H1 (cell line): ENCODE results near the gene NR2F2. TPM values are rescaled to one million over a fixed set of nuclear protein-coding genes. Genes with fewer than 3 reads are reported as not detected.

Experiments used
- BACH1 ChIP-seq: IDR thresholded peaks from 2 replicates; pipeline ENCODE4 v1.6.1; 2012; ENCODE audit warnings: low read length, improper control_type of control experiment
- CBX5 ChIP-seq: fragments of 300-800, 300-1000 bp; sonication (generic); IDR thresholded peaks from 2 replicates; pipeline ENCODE4 v1.7.1; 2016; ENCODE audit warnings: antibody characterized with exemption, low read length, low read depth
- CHD2 ChIP-seq: IDR thresholded peaks from 2 replicates; pipeline ENCODE4 v1.6.1; 2012; ENCODE audit warnings: low read length, improper control_type of control experiment
- EGR1 ChIP-seq: IDR thresholded peaks from 2 replicates; pipeline ENCODE4 v1.6.1; 2011; ENCODE audit warnings: low read depth, low read length, borderline replicate concordance
- EZH2 ChIP-seq: fragments of 200-600 bp; sonication (generic); IDR thresholded peaks from 2 replicates; pipeline ENCODE4 v1.7.1; 2012; ENCODE audit warnings: low read depth, mild to moderate bottlenecking, moderate library complexity, low read length, inconsistent platforms; ENCODE audit not compliant: severe bottlenecking
- GABPA ChIP-seq: IDR thresholded peaks from 2 replicates; pipeline ENCODE4 v1.6.1; 2011; ENCODE audit warnings: mild to moderate bottlenecking, low read length, moderate library complexity, borderline replicate concordance; ENCODE audit not compliant: insufficient read depth
- GTF2F1 ChIP-seq: IDR thresholded peaks from 2 replicates; pipeline ENCODE4 v1.6.1; 2012; ENCODE audit warnings: low read depth, low read length, improper control_type of control experiment, borderline replicate concordance
- HDAC6 ChIP-seq: IDR thresholded peaks from one replicate; pipeline ENCODE4 v1.7.1; 2012; ENCODE audit warnings: low read depth, mild to moderate bottlenecking, inconsistent platforms, low read length, moderate library complexity
- JUND ChIP-seq: IDR thresholded peaks from 2 replicates; pipeline ENCODE4 v1.6.1; 2011; ENCODE audit warnings: mild to moderate bottlenecking, improper control_type of control experiment, low read length
- POLR2AphosphoS5 ChIP-seq: IDR thresholded peaks from 2 replicates; pipeline ENCODE4 v1.6.1; 2011; ENCODE audit warnings: low read depth, low read length
- RBBP5 ChIP-seq: IDR thresholded peaks from 2 replicates; pipeline ENCODE4 v1.7.1; 2012; ENCODE audit warnings: low read depth, mild to moderate bottlenecking, inconsistent platforms, low read length, moderate library complexity, borderline replicate concordance
- RNF2 ChIP-seq: fragments of 200-900, 300-1000 bp; sonication (generic); IDR thresholded peaks from 2 replicates; pipeline ENCODE4 v1.7.1; 2016; ENCODE audit warnings: borderline replicate concordance, low read depth, mild to moderate bottlenecking, antibody characterized with exemption, low read length; ENCODE audit not compliant: poor library complexity, severe bottlenecking; ENCODE audit errors: missing control alignments
- SP1 ChIP-seq: IDR thresholded peaks from 2 replicates; pipeline ENCODE4 v1.6.1; 2011; ENCODE audit warnings: low read depth, low read length
- SUZ12 ChIP-seq: fragments of 200-600 bp; sonication (generic); IDR thresholded peaks from 2 replicates; pipeline ENCODE4 v1.6.1; 2012; ENCODE audit warnings: mild to moderate bottlenecking, inconsistent platforms, low read length, moderate library complexity, mixed read lengths
- TAF7 ChIP-seq: optimal IDR thresholded peaks from 2 replicates; pipeline ENCODE3; 2011; ENCODE audit warnings: low read depth, mild to moderate bottlenecking, inconsistent platforms, low read length, moderate library complexity, borderline replicate concordance
- TEAD4 ChIP-seq: IDR thresholded peaks from 2 replicates; pipeline ENCODE4 v1.6.1; 2012; ENCODE audit warnings: low read depth, low read length, inconsistent platforms, mixed read lengths
- YY1 ChIP-seq: IDR thresholded peaks from 2 replicates; pipeline ENCODE4 v1.6.1; 2011; ENCODE audit warnings: low read depth, mild to moderate bottlenecking, low read length
- polyA plus RNA-seq, 7 experiments: library from polyadenylated mRNA; depleted of rRNA in 3 of 7; stranded (reverse) in 5 of 7; unstranded in 2 of 7; fragments of >200 nt in 5 of 7; fragments of 200-250 nt in 2 of 7; gene quantifications; 1 replicate in 5 of 7; 2 replicates in 1 of 7; 4 replicates in 1 of 7; pipeline versions ENCODE4 v1.2.1 to v1.2.3, GENCODE V29; 2011 to 2013; ENCODE audit warnings: missing spikeins in 2 of 7, mixed read lengths in 2 of 7
- total RNA-seq: library from RNA; stranded (reverse); fragmentation: NEBNext Ultra II Directional; extraction: Animal tissue kit (Norgen Biotek cat#: 25700); gene quantifications from 2 replicates; pipeline ENCODE4 v1.2.1, GENCODE V29; 2021
- TF ChIP-seq, protein P1 (sequence below): IDR thresholded peaks from 2 replicates; pipeline ENCODE4 v1.6.1; 2012; ENCODE audit warnings: inconsistent platforms
- TF ChIP-seq, protein P2 (sequence below): IDR thresholded peaks from 2 replicates; pipeline ENCODE4 v1.6.1; 2011; ENCODE audit warnings: low read length, improper control_type of control experiment

The NR2F2 gene
- total and polyA plus RNA-seq, 2 of the 8 experiments (the other 6 are each of a cell fraction or from before 2014, with no cell fraction given) = 0.03 TPM; not detected in 1

DNA sequence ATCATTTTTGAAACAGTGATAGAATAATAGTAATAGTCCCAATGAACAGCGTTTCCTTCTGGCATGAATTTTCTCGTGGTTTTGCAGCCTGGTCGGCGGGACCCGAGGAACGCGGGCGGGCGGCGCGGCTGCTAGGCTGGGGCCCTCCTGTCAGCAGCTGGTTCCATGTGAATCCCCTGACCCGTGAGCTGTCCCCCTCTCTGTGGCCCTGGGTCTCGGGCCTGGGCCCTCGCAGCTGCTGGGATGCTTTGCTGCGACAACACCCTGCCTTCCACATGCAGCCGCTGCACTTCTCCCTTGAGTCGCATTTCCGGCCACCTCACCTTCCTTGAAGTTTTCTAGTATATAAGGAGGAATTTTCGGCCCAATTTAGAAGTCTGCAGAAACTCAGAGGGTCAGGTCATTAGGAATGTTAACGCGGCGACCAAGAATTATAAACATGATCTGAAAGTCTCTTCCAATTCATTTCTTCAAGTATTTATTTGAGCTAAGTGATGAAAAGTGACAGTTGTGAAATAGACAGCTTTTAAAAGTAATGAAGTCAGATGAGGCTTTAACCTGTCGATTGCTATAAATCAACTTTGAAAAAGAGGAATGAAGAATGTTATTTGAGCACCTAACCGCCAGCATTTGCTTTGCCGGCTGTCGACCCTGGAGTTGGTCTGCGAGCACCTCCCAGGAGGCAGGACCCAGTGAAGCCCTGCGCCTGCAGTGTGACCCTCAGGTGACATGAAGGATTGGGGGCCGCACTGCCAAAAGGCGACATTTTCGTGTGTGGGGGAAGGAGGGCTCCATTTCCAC is 27.7 kb downstream of the NR2F2 start (continued):
- TF ChIP-seq RNF2 = peak; percentile 86
- no peak for TF ChIP-seq TAF7
- no peak for TF ChIP-seq SP1
- no peak for TF ChIP-seq CBX5
- TF ChIP-seq SUZ12 = peak; percentile 86
- no peak for TF ChIP-seq CHD2
- no peak for TF ChIP-seq EGR1
- TF ChIP-seq, protein P1, sequence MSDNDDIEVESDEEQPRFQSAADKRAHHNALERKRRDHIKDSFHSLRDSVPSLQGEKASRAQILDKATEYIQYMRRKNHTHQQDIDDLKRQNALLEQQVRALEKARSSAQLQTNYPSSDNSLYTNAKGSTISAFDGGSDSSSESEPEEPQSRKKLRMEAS = no peak
- no peak for TF ChIP-seq BACH1
- no peak for TF ChIP-seq RBBP5
- TF ChIP-seq EZH2 = peak; percentile 74
- TF ChIP-seq YY1 = no peak
- TF ChIP-seq GABPA = no peak
- TF ChIP-seq POLR2AphosphoS5 = no peak
- TF ChIP-seq, protein P2, sequence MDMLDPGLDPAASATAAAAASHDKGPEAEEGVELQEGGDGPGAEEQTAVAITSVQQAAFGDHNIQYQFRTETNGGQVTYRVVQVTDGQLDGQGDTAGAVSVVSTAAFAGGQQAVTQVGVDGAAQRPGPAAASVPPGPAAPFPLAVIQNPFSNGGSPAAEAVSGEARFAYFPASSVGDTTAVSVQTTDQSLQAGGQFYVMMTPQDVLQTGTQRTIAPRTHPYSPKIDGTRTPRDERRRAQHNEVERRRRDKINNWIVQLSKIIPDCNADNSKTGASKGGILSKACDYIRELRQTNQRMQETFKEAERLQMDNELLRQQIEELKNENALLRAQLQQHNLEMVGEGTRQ = no peak
- no peak for TF ChIP-seq TEAD4
- TF ChIP-seq GTF2F1 = no peak
- TF ChIP-seq JUND = no peak
- no peak for TF ChIP-seq HDAC6
- TF ChIP-seq, all 59 proteins: peak for 5
